Measurements from ENCODE around the gene CPLX3. TPM values are rescaled to one million over a fixed set of nuclear protein-coding genes. Genes with fewer than 3 reads are reported as not detected.

The CPLX3 gene
- total RNA-seq, 1 donor from 2014 or later, result 0.91 TPM

GRCh38 chr15:74787251-74788041 lies 39.0 kb upstream of the CPLX3 start:
- intact Hi-C loops (cut with micrococcal nuclease), result loop anchor here (1.0 to 10.0 kb wide), 12 partner anchors 7 to 837 kb away; partner anchors contain the start of genes ARID3B, C15orf39, COX5A and MAN2C1

- intact Hi-C loops (cut with micrococcal nuclease), result loop anchor here (1.0 to 10.0 kb wide), 9 partner anchors 8 to 837 kb away; partner anchors contain the start of genes C15orf39, COX5A, MAN2C1 and PTPN9
Observed at GRCh38 chr15:74788042-74788682, 38.3 kb upstream of the CPLX3 start.

GRCh38 chr15:74788683-74789151 lies 37.7 kb upstream of the CPLX3 start:
- intact Hi-C loops (cut with micrococcal nuclease), result loop anchor here (1.0 to 10.0 kb wide), 9 partner anchors 8 to 836 kb away; partner anchors contain the start of genes C15orf39, COX5A, MAN2C1 and PTPN9

- intact Hi-C loops (cut with micrococcal nuclease), result loop anchor here (2.0 to 10.0 kb wide), 6 partner anchors 84 to 836 kb away; partner anchors contain the start of genes C15orf39, MAN2C1, PTPN9 and SCAMP2
Observed at GRCh38 chr15:74789171-74789631, 37.2 kb upstream of the CPLX3 start.

DNA sequence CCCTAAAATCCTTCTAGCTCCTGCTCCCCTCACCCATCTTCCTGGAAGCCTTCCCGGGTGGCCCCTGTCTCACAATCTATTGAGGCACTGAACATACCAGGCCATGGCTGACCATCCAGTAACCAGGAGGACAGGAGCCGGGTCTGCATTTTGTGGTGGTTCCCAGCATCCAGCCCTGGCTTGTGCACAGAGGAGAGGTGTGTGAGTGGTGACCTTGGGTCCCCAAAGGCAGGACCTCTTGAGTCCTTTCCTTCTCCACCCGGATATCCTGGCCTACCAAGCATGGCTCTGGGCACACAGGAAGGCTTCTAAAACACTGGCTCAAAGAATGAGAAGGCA lies 36.7 kb upstream of the CPLX3 start:
- intact Hi-C loops (cut with micrococcal nuclease), result loop anchor here (2.0 to 10.0 kb wide), 6 partner anchors 83 to 835 kb away; partner anchors contain the start of genes C15orf39, MAN2C1, PTPN9 and SCAMP2

GRCh38 chr15:74790080-74790916 lies 36.1 kb upstream of the CPLX3 start:
- intact Hi-C loops (cut with micrococcal nuclease), result no loop called here

DNA sequence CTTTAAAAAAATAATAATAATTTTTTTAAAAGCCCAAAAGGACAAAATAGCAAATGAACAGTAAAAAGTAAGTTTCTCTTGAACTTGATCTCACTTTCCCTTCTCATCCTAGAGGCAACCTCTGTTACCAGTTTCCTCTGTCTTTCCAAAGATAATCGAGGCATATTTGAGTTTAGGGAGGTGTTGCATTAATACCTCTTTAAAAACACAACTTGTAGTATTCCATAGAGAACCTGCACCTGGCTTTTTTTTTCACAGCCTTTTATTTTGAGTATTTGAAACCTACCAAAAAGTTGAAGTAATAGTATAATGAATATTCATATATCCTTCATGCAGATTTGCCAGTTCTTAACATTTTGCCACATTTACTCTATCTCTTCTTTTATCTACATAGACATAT lies 35.4 kb upstream of the CPLX3 start:
- intact Hi-C loops (cut with micrococcal nuclease), result no loop called here

DNA sequence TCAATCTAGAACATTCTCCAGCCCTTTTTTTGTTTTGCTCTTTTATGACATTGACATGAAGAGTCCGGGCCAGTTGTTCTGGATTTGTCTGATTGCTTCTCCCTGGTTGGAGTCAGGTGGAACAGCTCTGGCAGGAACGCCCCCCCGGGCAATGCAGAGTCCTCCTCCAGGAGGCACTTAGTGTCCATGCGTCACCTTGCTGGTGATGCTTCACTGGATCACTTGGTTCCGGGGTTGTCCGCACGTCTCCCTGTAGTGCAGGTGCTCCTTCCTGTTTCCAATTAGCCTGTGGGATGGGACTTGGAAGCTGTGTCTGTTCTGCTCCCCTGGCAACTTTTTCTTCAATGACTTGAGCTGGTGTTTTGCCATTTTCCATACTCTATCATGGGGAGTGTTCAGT lies 34.8 kb upstream of the CPLX3 start:
- intact Hi-C loops (cut with micrococcal nuclease), result no loop called here

- intact Hi-C loops (cut with micrococcal nuclease), result loop anchor here (1.0 kb wide), 1 partner anchor 21 kb away; no protein-coding TSS in a partner anchor
Observed at GRCh38 chr15:74792227-74793016, 34.0 kb upstream of the CPLX3 start.

DNA sequence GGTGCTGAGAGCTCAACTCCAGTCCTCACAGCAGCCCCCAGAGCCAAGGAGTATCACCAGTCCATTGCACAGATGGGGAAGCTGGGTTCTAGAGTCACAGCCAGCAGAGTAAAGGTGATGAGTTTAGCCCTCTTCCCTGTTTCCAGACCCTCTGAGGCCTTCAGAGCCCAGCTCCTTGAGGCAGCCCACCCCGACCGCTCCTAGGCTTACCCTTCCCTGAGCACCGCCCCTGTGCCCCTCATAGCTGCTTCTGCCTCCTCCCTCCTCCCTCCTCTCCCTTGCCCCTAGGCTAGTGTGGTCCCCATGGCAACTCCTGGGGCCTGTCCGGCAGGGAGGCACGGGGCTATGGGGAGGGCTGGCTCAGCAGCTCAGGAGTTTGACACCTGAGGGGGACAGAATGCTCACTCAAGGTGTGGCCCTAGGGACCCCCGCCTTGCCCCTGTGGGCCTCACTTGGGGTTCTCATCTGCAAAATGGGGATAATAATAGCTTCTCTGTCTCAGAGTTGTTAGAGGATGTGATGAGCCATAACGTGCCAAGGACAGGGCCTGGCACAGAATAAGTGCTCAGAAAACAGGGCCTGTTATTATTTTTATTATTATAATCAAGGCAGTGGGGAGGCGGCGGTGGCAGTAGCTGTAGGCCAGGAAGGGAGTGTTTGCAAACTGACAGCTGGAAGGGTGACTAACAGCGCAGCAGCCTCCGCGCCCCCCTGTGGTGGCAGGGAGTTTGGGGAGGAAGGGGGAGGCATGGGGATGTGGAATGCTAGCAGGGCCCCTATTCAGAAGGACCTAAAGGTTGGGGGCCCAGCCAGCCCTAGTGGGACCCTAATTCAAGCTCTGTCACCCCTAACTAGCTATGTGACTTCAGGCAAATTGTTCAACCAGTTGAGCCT lies 33.0 kb upstream of the CPLX3 start:
- intact Hi-C loops (cut with micrococcal nuclease), result loop anchor here (1.0 kb wide), 1 partner anchor 22 kb away; no protein-coding TSS in a partner anchor

GRCh38 chr15:74794248-74794969 lies 32.0 kb upstream of the CPLX3 start:
- intact Hi-C loops (cut with micrococcal nuclease), result no loop called here

- intact Hi-C loops (cut with micrococcal nuclease), result no loop called here
Observed at GRCh38 chr15:74794970-74795349, 31.5 kb upstream of the CPLX3 start.

DNA sequence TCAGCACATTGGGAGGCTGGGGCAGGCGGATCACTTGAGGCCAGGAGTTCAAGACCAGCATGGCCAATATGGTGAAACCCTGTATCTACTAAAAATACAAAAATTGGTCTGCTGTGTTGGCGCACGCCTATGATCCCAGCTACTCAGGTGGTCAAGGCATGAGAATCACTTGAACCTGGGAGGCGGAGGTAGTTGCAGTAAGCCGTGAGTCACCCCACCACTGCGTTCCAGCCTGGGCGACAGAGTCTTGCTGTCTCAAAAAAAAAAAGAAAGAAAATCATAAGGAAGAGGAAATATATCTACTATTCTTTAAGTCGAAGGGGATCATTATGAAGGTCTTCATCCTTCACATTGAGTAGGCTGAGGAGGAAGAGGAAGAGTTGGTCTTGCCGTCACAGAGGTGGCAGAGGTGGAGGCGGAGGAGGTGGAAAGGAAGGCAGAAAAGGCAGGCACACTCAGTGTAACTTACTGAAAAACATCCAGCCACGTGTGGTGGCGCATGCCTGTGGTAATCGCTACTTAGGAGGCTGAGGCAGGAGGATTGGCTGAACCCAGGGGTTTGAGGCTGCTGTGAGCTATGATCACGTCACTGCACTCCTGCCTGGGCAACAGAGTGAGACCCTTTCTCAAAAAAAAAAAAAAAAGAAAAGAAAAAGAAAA lies 30.3 kb upstream of the CPLX3 start:
- intact Hi-C loops (cut with micrococcal nuclease), result no loop called here

DNA sequence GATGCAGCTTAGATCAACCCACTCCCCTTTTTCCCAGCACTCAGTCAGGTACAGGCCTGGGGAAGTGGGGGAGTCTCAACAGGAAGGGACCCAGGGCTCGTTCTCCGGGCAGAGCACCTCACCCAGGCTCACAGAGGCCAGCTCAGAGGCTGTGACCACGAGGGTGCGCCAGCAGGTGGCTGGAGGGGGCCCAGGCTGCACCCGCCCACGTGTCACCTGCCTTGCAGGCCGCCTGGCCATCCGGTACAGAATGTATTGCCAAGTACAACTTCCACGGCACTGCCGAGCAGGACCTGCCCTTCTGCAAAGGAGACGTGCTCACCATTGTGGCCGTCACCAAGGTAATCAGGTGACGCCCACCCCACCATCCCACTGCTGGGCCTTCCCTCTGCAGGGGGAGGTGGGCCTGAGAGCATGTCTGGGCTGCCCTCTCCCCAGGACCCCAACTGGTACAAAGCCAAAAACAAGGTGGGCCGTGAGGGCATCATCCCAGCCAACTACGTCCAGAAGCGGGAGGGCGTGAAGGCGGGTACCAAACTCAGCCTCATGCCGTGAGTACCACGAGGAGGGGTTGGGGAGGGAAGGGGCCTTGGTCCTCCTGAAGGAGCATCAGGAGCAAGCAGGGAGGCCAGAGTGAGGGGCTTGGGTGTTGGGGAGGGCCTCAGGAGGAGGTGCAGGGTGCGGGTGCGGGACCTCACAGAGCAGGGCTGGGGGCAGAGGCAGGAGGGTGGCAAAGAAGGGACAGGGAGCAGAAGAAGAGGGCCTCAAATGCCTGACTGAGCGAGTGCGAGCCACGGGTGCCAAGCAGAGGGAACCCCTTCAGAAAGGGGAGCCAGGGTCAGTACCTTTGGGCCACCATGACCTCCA lies 27.8 kb upstream of the CPLX3 start:
- intact Hi-C loops (cut with micrococcal nuclease), result no loop called here

GRCh38 chr15:74799255-74799855 lies 27.1 kb upstream of the CPLX3 start:
- intact Hi-C loops (cut with micrococcal nuclease), result no loop called here

DNA sequence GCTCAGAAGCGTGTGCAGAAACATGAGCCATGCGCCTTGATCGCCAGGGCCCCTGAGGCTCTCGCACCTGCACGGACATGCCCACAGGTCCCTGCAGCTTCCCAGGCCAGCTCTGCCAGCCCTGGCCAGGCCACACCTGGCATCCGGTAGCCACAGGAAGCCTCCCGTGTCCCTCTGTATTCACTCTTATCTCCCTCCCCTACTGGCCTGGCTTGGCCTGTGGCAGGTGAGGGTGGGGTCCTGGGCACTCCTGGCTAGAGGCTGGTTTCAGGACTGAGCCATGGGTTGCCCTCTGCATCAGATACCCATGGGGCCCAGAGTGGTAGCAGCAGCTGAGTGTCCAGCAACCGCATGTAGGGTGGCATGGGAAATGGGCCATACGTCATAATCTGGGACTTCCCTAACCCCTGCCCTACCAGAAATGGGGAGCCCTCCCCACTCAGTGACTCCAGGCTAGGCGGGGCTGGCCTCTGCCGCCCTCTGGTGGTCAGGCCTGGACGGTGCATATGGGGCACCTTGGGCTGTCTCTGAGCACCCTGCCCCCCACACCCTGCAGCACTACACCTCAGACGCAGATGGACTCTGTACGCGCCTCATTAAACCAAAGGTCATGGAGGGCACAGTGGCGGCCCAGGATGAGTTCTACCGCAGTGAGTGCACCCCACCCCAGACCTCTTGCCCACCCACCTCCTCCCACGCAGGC lies 26.4 kb upstream of the CPLX3 start:
- intact Hi-C loops (cut with micrococcal nuclease), result loop anchor here (1.0 to 2.0 kb wide), 4 partner anchors 12 to 165 kb away; partner anchors contain the start of gene CYP1A1

All from T-helper 1 cell treated with Interleukin-12 subunit alpha and Interleukin-12 subunit beta and Interleukin-4 antibody, amounts not matched to agents 30 ng/mL and 1 ng/mL, for 36 hours (primary cell).